GM18909 (cell line): Measurements from ENCODE around the gene CGRRF1.

Source experiments
- ATAC-seq: cut with Tn5 transposase; IDR thresholded peaks from one replicate; pipeline ENCODE4 v1.9.1; 2021; ENCODE audit warnings: mild to moderate bottlenecking; ENCODE audit not compliant: unreplicated experiment, poor library complexity

The CGRRF1 gene

DNA sequence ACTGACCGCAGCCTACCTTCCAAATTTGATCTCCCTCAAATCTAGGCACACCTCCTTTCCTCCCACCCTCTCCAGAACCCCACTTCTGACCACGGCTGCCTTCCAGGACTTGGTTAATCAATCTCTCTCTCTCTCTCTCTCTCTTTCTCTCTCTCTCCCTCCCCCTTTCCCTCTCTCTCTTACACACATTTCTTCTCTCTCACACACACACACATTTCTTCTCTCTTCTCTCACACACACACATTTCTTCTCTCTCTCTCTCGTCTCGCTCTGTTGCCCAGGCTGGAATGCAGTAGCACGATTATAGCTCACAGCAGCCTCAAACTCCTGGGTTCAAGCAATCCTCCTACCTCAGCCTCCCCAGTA, 20.4 kb upstream of the CGRRF1 start:
- peak; percentile 25 for ATAC-seq

DNA sequence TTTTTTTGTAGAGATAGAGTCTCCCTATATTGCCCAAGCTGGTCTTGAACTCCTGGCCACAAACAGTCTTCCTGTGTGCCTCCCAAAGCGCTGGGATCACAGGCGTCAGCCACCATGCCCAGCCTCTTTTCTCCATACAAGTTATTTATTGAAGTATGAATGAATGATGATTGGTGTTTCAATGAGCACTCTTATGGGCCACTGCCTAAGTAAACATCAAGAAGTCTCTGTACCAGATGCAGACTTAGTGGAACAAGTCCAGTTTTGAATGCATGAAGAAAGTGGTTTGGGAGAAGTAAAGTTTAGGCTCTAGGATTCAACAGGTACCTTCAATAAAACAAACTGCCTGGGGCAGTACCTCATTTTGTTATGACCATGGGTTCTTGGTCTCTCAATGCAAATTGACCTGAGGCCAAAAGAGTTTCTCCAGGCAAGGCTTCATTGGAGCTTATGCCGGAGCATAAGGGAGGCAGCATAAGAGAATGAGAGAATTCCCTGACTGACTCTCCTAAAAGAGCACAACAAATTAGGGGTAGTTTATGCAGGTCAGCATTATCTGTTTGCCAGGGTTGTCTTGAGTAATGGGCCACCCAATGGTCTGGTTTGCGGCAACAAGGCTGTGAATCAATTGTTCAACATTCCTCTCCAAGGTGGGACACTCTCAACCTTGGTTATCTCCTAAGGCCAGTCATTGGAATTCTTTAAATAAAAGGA, 19.8 kb upstream of the CGRRF1 start:
- ATAC-seq, result no peak

DNA sequence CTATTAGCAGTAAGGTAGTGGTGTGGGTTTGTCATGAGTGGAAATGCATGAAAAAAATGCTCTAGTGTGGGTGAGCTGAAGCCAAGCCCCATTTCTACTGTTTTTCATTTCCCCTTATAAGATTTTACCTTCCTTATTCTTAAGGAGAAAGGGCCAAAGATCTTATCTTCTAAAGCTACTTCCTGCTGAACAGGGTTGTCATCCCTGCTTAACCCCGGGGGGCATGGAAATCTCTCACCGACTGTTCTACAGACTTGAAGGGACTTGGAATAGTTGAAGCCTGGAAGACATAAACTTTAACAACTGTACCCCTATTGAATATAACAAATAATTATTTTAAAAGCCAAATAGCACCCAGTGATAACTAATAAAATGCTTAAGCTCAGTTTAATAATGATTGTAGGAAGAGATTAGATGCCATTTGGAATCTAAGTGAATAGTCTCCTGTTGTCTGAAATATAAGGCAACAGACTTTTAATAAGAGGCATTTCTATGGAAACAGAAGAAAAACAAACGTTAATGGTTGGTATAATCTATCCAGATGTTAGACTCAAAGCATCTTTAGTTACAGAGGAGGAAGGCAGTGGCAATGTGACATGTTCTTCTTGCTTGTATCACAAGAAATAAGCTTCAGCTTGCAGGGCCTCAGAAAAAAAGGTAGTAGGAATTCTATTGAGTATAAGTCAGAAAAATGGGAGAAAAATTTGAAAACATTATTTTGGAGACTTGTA, 19.1 kb upstream of the CGRRF1 start:
- ATAC-seq, result no peak

DNA sequence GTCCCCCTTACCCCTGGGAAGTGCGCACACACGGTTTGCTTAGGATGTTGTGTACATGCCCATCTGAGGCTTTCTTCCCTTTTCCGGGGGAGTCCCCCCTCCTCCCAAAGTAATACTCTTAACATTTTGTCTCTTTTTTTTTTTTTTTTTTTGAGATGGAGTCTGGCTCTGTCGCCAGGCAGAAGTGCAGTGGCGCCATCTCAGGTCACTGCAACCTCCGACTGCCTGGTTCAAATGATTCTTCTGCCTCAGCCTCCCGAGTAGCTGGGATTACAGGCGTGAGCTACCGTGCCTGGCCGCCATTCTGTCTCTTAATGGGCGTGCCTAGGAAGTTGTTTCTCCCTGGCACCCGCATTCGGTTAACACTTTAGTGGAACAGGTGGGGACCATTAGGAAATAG, 16.4 kb upstream of the CGRRF1 start:
- no peak for ATAC-seq

DNA sequence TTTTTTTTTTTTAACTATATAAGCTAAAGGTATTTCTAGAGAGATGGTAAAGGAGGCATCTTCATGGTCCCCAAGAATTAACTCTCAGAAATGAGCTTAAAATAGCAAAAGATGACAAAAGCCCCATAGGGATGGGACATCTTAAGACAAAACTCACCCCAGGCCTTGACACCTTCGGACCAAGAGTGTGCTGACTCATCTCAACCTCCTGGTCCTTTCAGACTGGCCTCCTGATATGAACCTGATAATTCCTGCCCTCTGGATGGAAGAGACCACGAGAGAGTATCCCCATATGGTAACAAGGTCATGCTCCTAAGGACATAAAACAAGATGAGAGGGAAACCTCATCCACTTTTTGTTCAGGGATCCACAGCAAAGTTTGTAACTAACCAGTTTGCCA, 12.5 kb upstream of the CGRRF1 start:
- ATAC-seq, result no peak

DNA sequence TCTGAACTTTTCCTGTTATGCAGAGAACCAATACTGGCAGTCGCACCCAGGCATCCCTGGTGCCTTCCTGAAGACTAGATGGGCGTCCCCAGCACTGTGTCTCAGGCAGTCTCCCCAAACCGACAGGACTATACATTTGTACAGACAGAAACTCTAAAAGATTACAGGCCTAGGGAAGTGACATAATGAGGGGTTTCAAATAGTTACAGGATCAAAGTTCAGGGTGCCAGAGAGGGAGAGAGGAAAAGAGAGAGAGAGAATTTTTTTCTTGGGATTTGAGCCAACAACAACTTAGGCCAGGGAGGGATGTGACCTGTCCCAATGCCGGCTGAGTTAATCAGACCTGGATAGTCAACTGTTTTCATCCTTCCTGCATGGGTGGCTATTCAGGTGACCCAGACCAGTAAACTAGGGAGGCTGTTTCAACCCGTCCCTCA, 11.6 kb upstream of the CGRRF1 start:
- ATAC-seq, result no peak

DNA sequence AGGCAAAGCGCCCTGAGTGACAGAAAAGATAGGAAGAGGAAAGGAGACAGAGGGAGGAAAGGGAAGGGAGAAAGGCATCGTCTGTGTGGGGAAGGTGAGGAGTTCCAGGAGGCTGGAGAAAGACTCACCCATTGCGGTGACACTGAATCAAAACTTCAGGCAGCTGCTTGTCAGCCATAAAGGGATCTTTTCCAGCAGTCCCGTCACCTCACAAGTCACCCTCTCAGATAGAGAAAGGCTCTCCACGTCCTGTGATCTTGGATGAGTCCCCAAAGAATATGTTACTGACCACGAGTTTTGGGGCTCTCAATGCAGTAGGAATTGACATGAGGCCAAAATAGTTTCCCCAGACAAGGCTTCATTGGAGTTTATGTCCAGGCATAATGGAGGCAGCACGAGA, 11.1 kb upstream of the CGRRF1 start:
- ATAC-seq, result no peak

DNA sequence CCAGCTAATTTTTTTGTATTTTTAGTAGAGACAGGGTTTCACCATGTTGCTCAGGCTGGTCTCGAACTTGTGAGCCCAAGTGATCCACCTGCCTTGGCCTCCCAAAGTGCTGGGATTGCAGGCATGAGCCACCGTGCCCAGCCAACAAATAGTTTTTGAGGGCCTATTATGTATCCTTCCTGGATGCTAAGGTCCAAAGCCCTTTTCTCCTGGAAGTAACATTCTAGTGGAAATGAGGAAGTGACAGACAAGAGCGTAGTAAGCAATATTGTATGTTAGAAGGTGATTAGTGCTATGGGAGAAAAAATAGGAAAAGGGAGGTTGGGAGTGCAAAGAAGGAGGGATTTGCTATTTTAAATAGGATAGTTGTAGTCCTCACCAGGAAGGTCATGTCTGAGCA, 9.0 kb upstream of the CGRRF1 start:
- ATAC-seq, result no peak

DNA sequence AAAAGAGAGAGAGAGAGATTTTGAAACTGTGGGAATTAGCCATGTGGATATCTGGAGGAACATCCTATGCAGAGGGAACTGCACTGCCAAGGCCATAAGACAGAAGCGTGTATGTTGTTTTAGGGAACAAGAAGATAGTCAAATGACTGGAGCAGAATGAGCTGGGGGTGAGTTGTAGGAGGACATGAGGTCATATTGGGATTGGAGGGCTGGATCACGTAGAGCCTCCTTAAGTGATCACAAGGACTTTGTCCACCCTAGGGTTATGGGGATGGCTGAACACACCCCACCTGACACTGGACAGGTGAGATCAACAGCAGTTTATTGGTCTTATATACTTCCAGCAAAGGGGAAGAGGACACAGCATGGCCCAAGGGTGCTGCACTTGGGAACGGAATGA, 8.2 kb upstream of the CGRRF1 start:
- ATAC-seq, result no peak

DNA sequence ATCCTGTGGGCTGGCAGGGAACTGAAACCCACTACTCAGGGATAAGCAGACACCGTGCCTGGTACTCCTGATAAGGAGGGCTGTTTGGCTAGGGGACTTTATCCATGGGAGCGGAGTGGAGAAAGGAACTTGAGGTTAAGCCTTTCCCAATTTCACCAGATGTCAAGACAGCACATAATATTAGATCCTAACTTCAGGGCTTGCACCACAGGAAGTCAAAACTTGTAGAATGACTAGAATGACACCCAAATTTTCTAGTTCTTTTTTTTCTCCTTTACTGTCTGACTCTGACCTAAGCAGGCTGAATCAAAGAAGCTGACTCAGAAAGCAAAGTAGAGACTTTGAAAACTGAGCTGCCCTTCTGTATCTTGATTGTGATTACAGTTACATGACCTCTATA, 7.1 kb upstream of the CGRRF1 start:
- ATAC-seq, result no peak

DNA sequence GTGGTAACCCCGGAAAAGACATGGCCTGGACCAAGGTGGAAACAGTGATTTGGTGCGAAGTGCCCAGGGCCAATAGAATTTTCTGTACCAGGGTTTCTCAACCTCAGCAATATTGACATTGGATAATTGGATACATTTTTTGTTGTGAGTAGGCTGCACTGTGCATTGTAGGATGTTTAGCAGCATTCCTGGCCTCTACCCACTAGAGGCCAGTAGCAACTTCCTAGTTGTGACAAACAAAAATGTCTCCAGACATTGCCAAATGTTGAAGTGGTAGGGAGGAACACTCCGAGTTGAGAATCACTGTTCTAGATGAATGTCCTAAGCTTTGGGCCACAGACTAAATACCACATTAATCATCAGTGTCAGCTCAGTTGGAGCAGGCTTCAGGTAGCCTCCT, 6.2 kb upstream of the CGRRF1 start:
- no peak for ATAC-seq

DNA sequence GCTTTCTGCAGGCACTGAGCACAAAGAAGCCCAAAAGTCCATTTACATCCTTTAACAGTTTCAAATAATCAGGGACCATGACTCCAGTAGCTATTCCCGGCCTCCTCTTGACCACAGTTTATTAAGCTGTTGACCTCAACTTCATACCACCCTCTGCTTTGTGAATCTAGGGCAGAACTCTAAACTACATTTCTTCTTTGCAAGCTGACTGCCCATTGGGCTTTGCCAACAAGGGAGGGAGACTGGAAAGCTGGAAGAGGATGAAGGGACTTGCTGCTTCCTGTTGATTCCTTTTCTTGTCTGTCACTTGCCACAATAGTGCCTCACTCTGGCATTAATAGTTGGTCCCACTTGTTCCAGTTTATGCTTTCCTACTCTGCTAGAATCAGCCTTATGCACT, 2.7 kb downstream of the CGRRF1 start:
- ATAC-seq, result no peak

DNA sequence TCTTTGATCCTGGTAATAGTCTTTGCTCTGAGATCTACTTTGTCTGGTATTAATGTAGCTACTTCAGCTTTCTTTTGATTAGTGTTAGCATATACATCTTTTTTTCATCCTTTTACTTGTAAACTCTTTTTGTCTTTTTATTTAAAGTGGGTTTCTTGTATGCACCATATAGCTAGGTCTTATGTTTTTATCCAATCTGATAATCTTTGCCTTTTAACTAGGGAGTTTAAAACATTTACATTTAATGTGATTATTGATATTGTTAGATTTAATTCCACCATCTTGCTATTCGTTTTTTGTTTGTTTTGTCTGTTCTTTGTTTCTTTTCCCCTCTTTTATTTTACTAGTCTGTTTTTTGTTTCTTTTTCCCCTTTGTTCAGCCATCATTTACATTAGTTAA, 6.0 kb downstream of the CGRRF1 start:
- ATAC-seq, result no peak

DNA sequence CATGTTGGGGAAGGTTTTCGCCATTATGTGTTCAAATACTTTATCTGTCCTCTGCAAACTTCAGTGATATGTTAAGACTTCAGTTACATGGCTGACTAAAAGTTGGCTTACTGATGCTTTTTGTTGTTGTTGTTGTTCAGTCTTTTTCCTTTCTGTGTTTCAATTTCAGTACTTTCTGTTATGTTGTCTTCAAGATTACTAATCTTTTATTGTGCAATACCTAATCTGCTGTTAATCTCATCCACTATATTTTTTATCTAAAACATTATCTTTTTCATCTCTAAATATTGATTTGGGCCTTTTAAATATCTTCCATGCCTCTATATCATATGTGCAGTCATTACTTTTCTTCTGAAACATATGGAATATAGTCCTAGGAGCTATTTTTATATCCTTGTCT, 7.0 kb downstream of the CGRRF1 start:
- no peak for ATAC-seq

DNA sequence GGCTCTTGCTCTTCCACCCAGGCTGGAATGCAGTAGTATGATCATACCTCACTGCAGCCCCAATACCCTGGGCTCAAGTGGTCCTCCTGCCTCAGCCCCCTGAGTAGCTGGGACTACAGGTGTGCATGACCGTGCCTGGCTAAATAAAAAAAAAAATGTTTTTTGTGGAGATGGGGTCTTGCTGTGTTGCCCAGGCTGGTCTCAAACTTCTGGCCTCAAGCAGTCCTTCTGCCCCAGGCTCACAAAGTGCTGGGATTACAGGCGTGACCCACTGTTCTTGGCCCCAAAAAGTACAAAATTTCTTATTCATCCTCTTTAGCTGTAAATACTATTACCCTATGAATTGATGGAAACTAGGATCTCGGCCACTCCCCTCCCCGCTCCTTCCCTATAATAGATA, 14.7 kb downstream of the CGRRF1 start:
- no peak for ATAC-seq

DNA sequence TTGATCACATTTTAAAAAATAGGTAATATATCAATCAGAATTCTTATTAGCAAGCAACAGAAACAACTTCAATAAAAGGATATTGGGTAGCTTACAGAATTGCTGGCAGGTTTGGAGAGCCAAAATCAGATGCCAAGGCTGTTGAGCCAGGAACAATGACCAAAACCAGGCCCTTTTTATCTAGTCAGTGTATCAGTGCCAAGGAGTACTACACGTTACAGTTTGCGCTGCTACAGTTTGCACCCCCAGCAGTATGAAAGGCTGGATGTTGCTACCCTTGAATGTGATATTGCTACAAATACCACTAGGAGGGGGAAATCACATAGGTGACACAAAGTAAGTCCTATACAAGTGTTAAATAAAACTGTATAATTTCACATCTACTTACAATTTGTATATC, 19.3 kb downstream of the CGRRF1 start:
- ATAC-seq, result no peak

DNA sequence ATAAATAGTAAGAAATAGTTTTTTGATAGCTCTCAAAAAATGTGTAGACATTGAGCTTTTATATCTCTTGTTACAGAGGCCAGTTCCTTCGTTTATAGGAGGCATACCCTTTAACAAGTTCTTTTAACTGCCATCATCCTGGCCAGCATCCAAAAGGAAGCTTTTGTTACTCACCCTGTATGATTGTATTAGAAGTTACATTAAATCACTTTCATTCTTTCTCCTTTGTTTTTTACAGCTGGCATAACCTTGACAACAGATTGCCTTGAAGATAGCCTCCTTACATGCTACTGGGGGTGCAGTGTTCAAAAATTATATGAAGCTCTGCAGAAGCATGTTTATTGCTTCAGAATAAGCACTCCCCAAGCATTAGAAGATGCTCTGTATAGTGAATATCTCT, 20.1 kb downstream of the CGRRF1 start:
- ATAC-seq, result no peak

DNA sequence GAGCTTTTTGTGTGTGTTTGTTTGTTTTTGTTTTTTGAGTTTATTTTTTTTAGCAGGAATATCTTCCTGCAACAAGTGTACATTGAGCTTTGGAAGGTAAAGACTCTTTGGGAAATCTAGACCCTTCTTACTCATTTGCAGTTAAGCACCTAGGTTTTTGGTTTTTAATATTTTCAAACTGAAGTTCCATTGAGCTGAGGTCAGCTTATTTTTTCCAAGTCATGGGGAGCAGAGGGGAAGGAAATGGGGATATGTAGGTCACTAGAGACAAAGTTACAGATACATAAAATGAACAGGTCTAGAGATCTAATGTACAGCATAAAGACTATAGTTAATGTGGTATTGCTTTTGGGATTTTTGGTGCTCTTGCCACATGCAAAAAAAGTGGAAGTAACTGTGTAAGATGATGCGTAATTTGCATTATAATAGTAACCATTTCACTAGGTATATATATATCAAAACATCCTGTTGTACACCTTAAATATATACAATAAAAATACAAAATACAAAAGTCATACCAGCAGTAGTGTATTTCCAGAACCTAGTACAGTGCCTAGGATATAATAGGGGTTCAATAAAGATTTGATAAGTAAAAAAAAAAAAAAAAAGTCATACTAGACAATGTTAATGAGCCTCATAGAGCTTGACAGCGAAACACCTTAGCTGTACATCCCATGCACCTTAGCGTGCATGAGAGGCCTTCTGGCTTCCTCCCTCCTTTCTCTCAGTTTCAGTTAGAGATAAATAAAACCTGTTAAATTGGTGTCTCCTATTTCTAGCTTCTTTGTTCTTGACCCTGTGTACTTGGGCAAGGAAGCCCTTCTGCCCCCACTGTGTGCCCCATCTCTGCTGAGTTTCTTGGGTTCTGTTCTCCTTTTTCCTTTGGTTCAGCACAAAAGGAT, 22.7 kb downstream of the CGRRF1 start:
- peak; percentile 94 for ATAC-seq

DNA sequence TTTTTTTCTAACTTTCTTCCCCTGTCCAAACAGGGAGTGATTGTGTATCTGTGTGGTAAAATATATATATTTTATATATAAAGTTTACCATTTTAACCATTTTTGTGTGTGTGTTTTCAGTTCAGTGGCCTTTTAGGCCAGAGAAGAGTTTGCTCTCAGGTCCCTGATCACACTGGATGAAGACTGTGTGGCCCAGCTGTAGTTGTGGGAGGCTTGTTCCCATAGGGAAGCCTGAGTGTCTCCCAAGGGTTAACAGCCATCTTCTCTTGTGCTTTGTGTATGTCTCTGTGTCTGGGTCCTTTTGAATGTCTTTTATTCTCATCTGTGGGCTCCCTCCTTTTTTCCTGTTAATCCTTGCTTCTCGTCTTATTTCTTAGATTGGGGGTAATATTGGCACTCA, 23.4 kb downstream of the CGRRF1 start:
- peak; percentile 12 for ATAC-seq

DNA sequence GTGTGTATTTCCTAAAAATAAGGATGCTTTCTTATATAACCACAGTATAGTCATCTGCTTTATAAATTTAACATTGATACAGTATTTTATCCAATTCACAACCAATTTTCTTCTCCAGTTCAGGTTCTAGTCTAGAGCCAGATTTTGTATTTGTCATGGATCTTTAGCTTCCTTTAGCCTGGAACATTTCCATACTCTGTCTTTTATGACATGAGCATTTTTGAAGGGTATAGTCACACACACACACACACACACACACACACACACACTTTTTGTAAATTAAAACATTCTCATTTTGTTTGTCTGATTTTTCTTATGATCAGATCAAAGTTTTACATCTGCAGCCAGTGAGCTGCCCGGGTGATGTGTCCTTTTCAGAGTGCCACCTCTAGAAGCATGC, 25.4 kb downstream of the CGRRF1 start:
- no peak for ATAC-seq

DNA sequence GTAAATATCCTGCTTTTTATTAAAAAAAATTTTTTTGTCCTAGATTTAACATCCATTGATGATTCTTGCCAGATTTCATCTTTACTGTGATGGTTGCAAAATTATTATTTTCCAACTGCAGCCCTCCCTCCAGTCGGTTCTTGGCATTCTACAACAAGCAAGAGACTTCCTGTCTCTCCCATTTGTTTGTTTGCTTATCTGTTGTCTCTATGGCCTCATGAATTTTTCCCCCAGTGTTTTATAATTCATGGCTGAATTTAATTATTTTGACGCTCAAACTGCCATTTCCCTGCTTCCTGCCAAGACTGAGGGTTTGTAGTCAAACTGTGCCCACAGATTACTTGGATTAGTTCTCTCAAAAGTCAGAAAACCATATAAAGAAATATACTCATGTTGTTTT, 25.9 kb downstream of the CGRRF1 start:
- no peak for ATAC-seq
